ENCODE data around the gene SENP1. TPM values are rescaled to one million over a fixed set of nuclear protein-coding genes. Genes with fewer than 3 reads are reported as not detected.

Gene SENP1
- total and polyA plus RNA-seq, 2 of the 4 experiments (the other 2 are of a cell fraction) = 7.2 to 25.3 TPM

- H4K5ac ChIP-seq (ENCODE audit: low read depth, low read length) = no peak overlapping the region
- H3K4ac ChIP-seq (ENCODE audit: low read depth, low read length) = no peak overlapping the region
- no peaks in the 10 kb centered on the region for H3K36me3 ChIP-seq (ENCODE audit: control insufficient read depth, insufficient read depth, low read length)
- H2BK15ac ChIP-seq (ENCODE audit: low read depth, low read length) = no peak overlapping the region
- H2BK5ac ChIP-seq (ENCODE audit: low read depth, low read length, poor library complexity, severe bottlenecking) = no peak overlapping the region
- no peak for DNase-seq
- H2BK20ac ChIP-seq (ENCODE audit: low read depth, low read length) = no peak overlapping the region
- H3K9me1 ChIP-seq (ENCODE audit: insufficient read depth, low read length) = no peaks in the 10 kb centered on the region
- H3K9me3 ChIP-seq (ENCODE audit: control insufficient read depth, insufficient read depth, low read length) = no peaks in the 10 kb centered on the region
- peaks cover 56% of the 10 kb centered on the region for H3K27me3 ChIP-seq (ENCODE audit: control insufficient read depth, insufficient read depth, low read length)
- no peak overlapping the region for H4K8ac ChIP-seq (ENCODE audit: low read depth in 2 of 2, low read length in 2 of 2)
- H2AK9ac ChIP-seq (replicated peaks; ENCODE audit: low read depth, low read length, poor library complexity) = no peak overlapping the region
- ATAC-seq (ENCODE audit: low read depth) = no peak
- no peak overlapping the region for H2AFZ ChIP-seq (replicated peaks; ENCODE audit: low read length, poor library complexity)
- H4K20me1 ChIP-seq (ENCODE audit: insufficient read depth, low read length) = no peaks in the 10 kb centered on the region
- intact Hi-C loops (cut with micrococcal nuclease) = no loop called here
- H4K91ac ChIP-seq (ENCODE audit: insufficient read depth, low read depth, low read length) = no peak overlapping the region
- 38% methylated on average over 1 of the region's 5 CpGs; no CpG with 5 or more reads in 1 of the 2 experiments for WGBS, 2 experiments (ENCODE audit: extremely low coverage in 2 of 2, insufficient read length in 1 of 2)
- no peak overlapping the region for H3K4me3 ChIP-seq (ENCODE audit: insufficient read depth, low read depth, low read length)
- H3K4me2 ChIP-seq (ENCODE audit: low read depth, low read length) = no peak overlapping the region
- in situ Hi-C loops (cut with MboI; ENCODE audit: low sequenced_read_pairs) = no loop called here
- H3K56ac ChIP-seq (ENCODE audit: extremely low read depth, insufficient read depth, low read length) = no peak overlapping the region
- peaks cover 4% of the 10 kb centered on the region; the same call in 1 of the 2 replicates for H3K4me1 ChIP-seq (ENCODE audit: control insufficient read depth, insufficient read depth, low read length)
- no peaks in the 10 kb centered on the region for H3K79me1 ChIP-seq (ENCODE audit: low read depth in 1 of 2, low read length in 2 of 2)
- no peak overlapping the region for H3K23ac ChIP-seq (ENCODE audit: low read depth, low read length)
- H3K14ac ChIP-seq (replicated peaks; ENCODE audit: low read depth, low read length) = no peak overlapping the region
- dilution Hi-C loops (cut with HindIII; ENCODE audit: low sequenced_read_pairs, unreplicated experiment) = no loop called here
- ChIA-PET CTCF (interaction anchor here (0.6 to 1.1 kb wide), 2 partner anchors 8 to 290 kb away, joined by 3 to 4 read pairs; no protein-coding TSS in a partner anchor), POLR2A (ENCODE audit: unreplicated experiment) (no interaction called here)
- no peak overlapping the region for H3K27ac ChIP-seq (ENCODE audit: insufficient read depth, low read length)
- no peak overlapping the region for H3K9ac ChIP-seq (ENCODE audit: low read depth, low read length)
- TF ChIP-seq POLR2A (IDR thresholded peaks at IDR 0.05; ENCODE audit: low read depth, low read length) (no peak), MAFK (IDR thresholded peaks at IDR 0.05; ENCODE audit: low read depth, low read length) (no peak), NFE2L2 (IDR thresholded peaks at IDR 0.05; ENCODE audit: low read depth, low read length) (no peak)
- no TSS peak for BruUV-seq (replicated peaks)
- H2BK120ac ChIP-seq (ENCODE audit: low read depth, low read length) = no peak overlapping the region
- no peak overlapping the region for H3K18ac ChIP-seq (ENCODE audit: low read depth, low read length)
- no peak overlapping the region for H2AK5ac ChIP-seq (ENCODE audit: low read depth, low read length)
Observed at GRCh38 chr12:48028541-48029431, 77.1 kb downstream of the SENP1 start.

All from IMR-90 (cell line).